ENCODE results near the gene FCHSD2.

The FCHSD2 gene

GRCh38 chr11:73171436-73172161, 29.5 kb upstream of the FCHSD2 start:
- DNase-seq, result no peak

- DNase-seq, result no peak
Measured at GRCh38 chr11:73170140-73170539, 28.0 kb upstream of the FCHSD2 start.

- no peak for DNase-seq
Measured at GRCh38 chr11:73168925-73169579, 26.9 kb upstream of the FCHSD2 start.

- DNase-seq, result no peak
Measured at GRCh38 chr11:73167363-73167954, 25.3 kb upstream of the FCHSD2 start.

GRCh38 chr11:73164803-73165540, 22.9 kb upstream of the FCHSD2 start:
- DNase-seq, result no peak

GRCh38 chr11:73163638-73164174, 21.6 kb upstream of the FCHSD2 start:
- no peak for DNase-seq

GRCh38 chr11:73162196-73162740, 20.1 kb upstream of the FCHSD2 start:
- no peak for DNase-seq

- no peak for DNase-seq
Measured at GRCh38 chr11:73160005-73160760, 18.1 kb upstream of the FCHSD2 start.

- no peak for DNase-seq
Measured at GRCh38 chr11:73159297-73159696, 17.2 kb upstream of the FCHSD2 start.

GRCh38 chr11:73158356-73159051, 16.4 kb upstream of the FCHSD2 start:
- no peak for DNase-seq

- no peak for DNase-seq
Measured at GRCh38 chr11:73157101-73158010, 15.2 kb upstream of the FCHSD2 start.

- DNase-seq, result no peak
Measured at GRCh38 chr11:73156686-73157085, 14.6 kb upstream of the FCHSD2 start.

GRCh38 chr11:73156114-73156513, 14.0 kb upstream of the FCHSD2 start:
- DNase-seq, result no peak

- DNase-seq, result no peak
Measured at GRCh38 chr11:73155102-73155501, 13.0 kb upstream of the FCHSD2 start.

GRCh38 chr11:73154178-73154577, 12.1 kb upstream of the FCHSD2 start:
- DNase-seq, result peak; percentile 8

- peak; percentile 7 for DNase-seq
Measured at GRCh38 chr11:73152861-73153483, 10.9 kb upstream of the FCHSD2 start.

- DNase-seq, result no peak
Measured at GRCh38 chr11:73152086-73152853, 10.2 kb upstream of the FCHSD2 start.

- no peak for DNase-seq
Measured at GRCh38 chr11:73151416-73151815, 9.3 kb upstream of the FCHSD2 start.

GRCh38 chr11:73149105-73149504, 7.0 kb upstream of the FCHSD2 start:
- DNase-seq, result no peak
